Activated CD8-positive, alpha-beta T cell treated with anti-CD3 and anti-CD28 coated beads for 36 hours (primary cell): ENCODE data around the gene NUP188. TPM values are rescaled to one million over a fixed set of nuclear protein-coding genes. Genes with fewer than 3 reads are reported as not detected.

ENCODE experiments used
- ATAC-seq: fragments of 200-7000 bp; cut with Tn5 transposase; one replicate; pipeline ENCODE4 v1.10.0; 2021; ENCODE audit warnings: mild to moderate bottlenecking, moderate library complexity
- CTCF ChIA-PET: fragments of 350-600 bp; sonication (Branson Sonifier 250); formaldehyde crosslinking; loops from one replicate; lab custom pipeline; 2021; ENCODE audit warnings: antibody characterized with exemption; lab: Charles Lee
- POLR2A ChIA-PET: fragments of 350-600 bp; sonication (Branson Sonifier 250); formaldehyde crosslinking; loops from one replicate; lab custom pipeline; 2021; ENCODE audit warnings: antibody characterized with exemption; lab: Charles Lee
- DNase-seq: peaks from one replicate; pipeline ENCODE4 v3.0.0-alpha.2; 2020
- H3K27ac Mint-ChIP-seq: one replicate; pipeline ENCODE4 v1.8.0; 2021; ENCODE audit warnings: mild to moderate bottlenecking, mixed read lengths
- H3K27me3 Mint-ChIP-seq: one replicate; pipeline ENCODE4 v1.8.0; 2021; ENCODE audit warnings: mixed read lengths
- H3K36me3 Mint-ChIP-seq: one replicate; pipeline ENCODE4 v1.8.0; 2021; ENCODE audit warnings: low read depth, mixed read lengths
- H3K4me1 Mint-ChIP-seq: one replicate; pipeline ENCODE4 v1.8.0; 2021; ENCODE audit warnings: low read depth, mixed read lengths
- H3K4me3 Mint-ChIP-seq: one replicate; pipeline ENCODE4 v1.8.0; 2021; ENCODE audit warnings: mild to moderate bottlenecking, moderate library complexity, mixed read lengths
- H3K9me3 Mint-ChIP-seq: one replicate; pipeline ENCODE4 v1.8.0; 2021; ENCODE audit warnings: mixed read lengths
- CTCF ChIP-seq: fragments of 200-600 bp; IDR thresholded peaks from one replicate; pipeline ENCODE4 v1.8.0; 2022; ENCODE audit warnings: antibody characterized with exemption, mild to moderate bottlenecking
- intact Hi-C: fragments of 100-400 bp; cut with micrococcal nuclease; formaldehyde crosslinking; loops from one replicate; pipeline ENCODE4 v1.10.0; 2022
- total RNA-seq, 2 experiments: library from RNA; stranded (reverse); gene quantifications; one replicate each; pipeline ENCODE4 v1.2.3, GENCODE V29; 2021

NUP188 gene
- total RNA-seq, 2 experiments from 2014 or later = 96.2 to 110 TPM

- intact Hi-C loops = no loop called here
- H3K36me3 Mint-ChIP-seq = peaks cover 6% of the 10 kb centered on the region
- ChIA-PET CTCF (no interaction called here), POLR2A (no interaction called here)
- no peaks in the 10 kb centered on the region for H3K9me3 Mint-ChIP-seq
- no peak overlapping the region for H3K4me3 Mint-ChIP-seq
- no peak overlapping the region for H3K27ac Mint-ChIP-seq
- no peaks in the 10 kb centered on the region for H3K27me3 Mint-ChIP-seq
- H3K4me1 Mint-ChIP-seq = no peaks in the 10 kb centered on the region
- DNase-seq (no peak), ATAC-seq (no peak)
- no peak for TF ChIP-seq CTCF
These were observed 105.5 kb downstream of the NUP188 start for GRCh38 chr9:129053020-129053419.

DNA sequence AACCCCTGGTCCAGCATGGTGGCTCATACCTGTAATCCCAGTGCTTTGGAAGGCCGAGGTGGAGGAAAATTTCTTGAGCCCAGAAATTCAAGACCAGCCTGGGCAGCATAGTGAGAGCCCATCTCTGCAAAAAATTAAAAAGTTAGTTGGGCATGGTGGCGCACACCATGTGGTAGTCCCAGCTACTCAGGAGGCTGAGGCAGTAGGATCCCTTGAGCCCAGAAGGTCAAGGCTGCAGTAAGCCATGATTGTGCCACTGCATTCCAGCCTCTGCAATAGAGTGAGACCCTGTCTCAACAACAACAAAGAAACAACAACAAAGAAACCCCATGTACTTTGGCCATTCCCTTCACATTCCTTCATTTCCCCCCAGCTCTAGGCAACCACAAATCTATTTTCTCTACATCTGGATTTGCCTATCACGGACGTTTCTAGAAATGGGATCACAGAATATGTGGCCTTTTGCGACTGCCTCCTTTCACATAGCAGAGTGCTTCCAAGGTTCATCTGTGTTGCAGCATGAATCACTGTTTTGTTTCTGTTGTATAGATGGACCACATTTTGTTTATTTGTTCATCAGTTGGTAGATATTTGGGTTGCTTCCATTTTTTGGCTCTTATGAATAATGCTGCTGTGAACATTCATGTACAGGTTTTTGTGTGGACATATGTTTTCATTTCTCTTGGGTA is 106.8 kb downstream of the NUP188 start:
- TF ChIP-seq CTCF = no peak
- no peaks in the 10 kb centered on the region for H3K9me3 Mint-ChIP-seq
- no peaks in the 10 kb centered on the region for H3K4me1 Mint-ChIP-seq
- H3K27me3 Mint-ChIP-seq = no peaks in the 10 kb centered on the region
- POLR2A ChIA-PET = no interaction called here
- H3K27ac Mint-ChIP-seq = no peak overlapping the region
- CTCF ChIA-PET = no interaction called here
- intact Hi-C loops = no loop called here
- no peak for ATAC-seq
- no peak for DNase-seq
- peaks cover 9% of the 10 kb centered on the region for H3K36me3 Mint-ChIP-seq
- H3K4me3 Mint-ChIP-seq = no peak overlapping the region

Other genes with a start within 250 kb of the NUP188 start
- gene PKN3, start 245.2 kb upstream of the NUP188 start, total RNA-seq = 10 to 100 TPM in 1 of 2 experiments, 1 to 10 TPM in 1; 9.3 to 10.7 TPM
- 10 to 100 TPM; 44.9 to 48.7 TPM for gene ZDHHC12, start 223.6 kb upstream of the NUP188 start, total RNA-seq
- 10 to 100 TPM; 14.9 to 17.8 TPM for gene ZER1, start 175.8 kb upstream of the NUP188 start, total RNA-seq
- gene TBC1D13, start 160.4 kb upstream of the NUP188 start, total RNA-seq = 10 to 100 TPM; 11.7 to 12.5 TPM
- gene ENDOG, start 129.2 kb upstream of the NUP188 start, total RNA-seq = 10 to 100 TPM; 21.8 to 23.9 TPM
- 10 to 100 TPM; 85.9 to 91.2 TPM for gene SPOUT1, start 117.9 kb upstream of the NUP188 start, total RNA-seq
- 10 to 100 TPM; 17.0 to 18.6 TPM for gene KYAT1, start 65.7 kb upstream of the NUP188 start, total RNA-seq
- gene LRRC8A, start 65.6 kb upstream of the NUP188 start, total RNA-seq = 10 to 100 TPM; 15.1 to 16.2 TPM
- 1 to 10 TPM in 1 of 2 experiments, under 1 TPM in 1; 0.61 to 1.5 TPM for gene PHYHD1, start 26.7 kb upstream of the NUP188 start, total RNA-seq
- gene DOLK, start 96 bp upstream of the NUP188 start, total RNA-seq = 1 to 10 TPM; 5.7 TPM
- gene SH3GLB2, start 80.6 kb downstream of the NUP188 start, total RNA-seq = 10 to 100 TPM; 49.3 to 50.8 TPM
- 10 to 100 TPM; 34.6 to 35.8 TPM for gene MIGA2, start 88.9 kb downstream of the NUP188 start, total RNA-seq
- gene DOLPP1, start 133.4 kb downstream of the NUP188 start, total RNA-seq = 10 to 100 TPM; 12.7 to 15.2 TPM
- gene CRAT, start 163.1 kb downstream of the NUP188 start, total RNA-seq = 10 to 100 TPM; 11.8 to 12.7 TPM
- gene PTPA, start 163.7 kb downstream of the NUP188 start, total RNA-seq = 10 to 100 TPM; 95.3 to 98.5 TPM
- gene IER5L, start 230.6 kb downstream of the NUP188 start, total RNA-seq = 1 to 10 TPM; 3.7 to 4.1 TPM